Measurements from ENCODE around the gene GRN.
"Not testable (repeated sequence)": the region's sequence is repeated elsewhere in the genome, so short reads cannot be mapped to it uniquely, and the experiment has no call there.

GRN gene

GRCh38 chr17:44390250-44390870, 45.3 kb downstream of the GRN start:
- Histone ChIP-seq H3K27me3 (replicated peaks; ENCODE audit: control insufficient read depth, insufficient read depth, low read length) (no peaks in the 10 kb centered on the region), H3K4me3 (replicated peaks; ENCODE audit: low read depth, low read length) (no peak overlapping the region), H3K36me3 (ENCODE audit: control insufficient read depth, insufficient read depth, low read length) (no peaks in the 10 kb centered on the region)
- DNase-seq (ENCODE audit: extremely low read depth, insufficient read length) = no peak
- TF ChIP-seq, protein P1, sequence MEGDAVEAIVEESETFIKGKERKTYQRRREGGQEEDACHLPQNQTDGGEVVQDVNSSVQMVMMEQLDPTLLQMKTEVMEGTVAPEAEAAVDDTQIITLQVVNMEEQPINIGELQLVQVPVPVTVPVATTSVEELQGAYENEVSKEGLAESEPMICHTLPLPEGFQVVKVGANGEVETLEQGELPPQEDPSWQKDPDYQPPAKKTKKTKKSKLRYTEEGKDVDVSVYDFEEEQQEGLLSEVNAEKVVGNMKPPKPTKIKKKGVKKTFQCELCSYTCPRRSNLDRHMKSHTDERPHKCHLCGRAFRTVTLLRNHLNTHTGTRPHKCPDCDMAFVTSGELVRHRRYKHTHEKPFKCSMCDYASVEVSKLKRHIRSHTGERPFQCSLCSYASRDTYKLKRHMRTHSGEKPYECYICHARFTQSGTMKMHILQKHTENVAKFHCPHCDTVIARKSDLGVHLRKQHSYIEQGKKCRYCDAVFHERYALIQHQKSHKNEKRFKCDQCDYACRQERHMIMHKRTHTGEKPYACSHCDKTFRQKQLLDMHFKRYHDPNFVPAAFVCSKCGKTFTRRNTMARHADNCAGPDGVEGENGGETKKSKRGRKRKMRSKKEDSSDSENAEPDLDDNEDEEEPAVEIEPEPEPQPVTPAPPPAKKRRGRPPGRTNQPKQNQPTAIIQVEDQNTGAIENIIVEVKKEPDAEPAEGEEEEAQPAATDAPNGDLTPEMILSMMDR (IDR thresholded peaks at IDR 0.05; ENCODE audit: insufficient read depth, low read length, poor library complexity, severe bottlenecking) = no peak

GRCh38 chr17:44394112-44394511, 49.0 kb downstream of the GRN start:
- not testable (repeated sequence) for H3K27me3 ChIP-seq (replicated peaks; ENCODE audit: control insufficient read depth, insufficient read depth, low read length); DNase-seq (ENCODE audit: extremely low read depth, insufficient read length); H3K4me3 ChIP-seq (replicated peaks; ENCODE audit: low read depth, low read length)
- H3K36me3 ChIP-seq (ENCODE audit: control insufficient read depth, insufficient read depth, low read length) = peaks cover 13% of the 10 kb centered on the region

GRCh38 chr17:44394833-44395232, 49.7 kb downstream of the GRN start:
- peaks cover 14% of the 10 kb centered on the region for H3K36me3 ChIP-seq (ENCODE audit: control insufficient read depth, insufficient read depth, low read length)
- H3K4me3 ChIP-seq (replicated peaks; ENCODE audit: low read depth, low read length) = no peak overlapping the region
- no peaks in the 10 kb centered on the region for H3K27me3 ChIP-seq (replicated peaks; ENCODE audit: control insufficient read depth, insufficient read depth, low read length)
- TF ChIP-seq, protein P1 (IDR thresholded peaks at IDR 0.05; ENCODE audit: insufficient read depth, low read length, poor library complexity, severe bottlenecking) = no peak
- DNase-seq (ENCODE audit: extremely low read depth, insufficient read length) = no peak

GRCh38 chr17:44396946-44397345, 51.8 kb downstream of the GRN start:
- no peak overlapping the region for H3K4me3 ChIP-seq (replicated peaks; ENCODE audit: low read depth, low read length)
- TF ChIP-seq, protein P1 (IDR thresholded peaks at IDR 0.05; ENCODE audit: insufficient read depth, low read length, poor library complexity, severe bottlenecking) = no peak
- peaks cover 22% of the 10 kb centered on the region for H3K36me3 ChIP-seq (ENCODE audit: control insufficient read depth, insufficient read depth, low read length)
- DNase-seq (ENCODE audit: extremely low read depth, insufficient read length) = no peak
- H3K27me3 ChIP-seq (replicated peaks; ENCODE audit: control insufficient read depth, insufficient read depth, low read length) = no peaks in the 10 kb centered on the region

GRCh38 chr17:44397479-44398440, 52.7 kb downstream of the GRN start:
- TF ChIP-seq, protein P1 (IDR thresholded peaks at IDR 0.05; ENCODE audit: insufficient read depth, low read length, poor library complexity, severe bottlenecking) = no peak
- H3K36me3 ChIP-seq (ENCODE audit: control insufficient read depth, insufficient read depth, low read length) = peaks cover 22% of the 10 kb centered on the region

More at GRCh38 chr17:44397479-44398440, 52.7 kb downstream of the GRN start:
- H3K27me3 ChIP-seq (replicated peaks; ENCODE audit: control insufficient read depth, insufficient read depth, low read length) = no peaks in the 10 kb centered on the region
- DNase-seq (ENCODE audit: extremely low read depth, insufficient read length) = no peak
- H3K4me3 ChIP-seq (replicated peaks; ENCODE audit: low read depth, low read length) = no peak overlapping the region
